ACC112 (cell line): ENCODE measurements around the gene MCRIP2.

Experiments used
- H2AFZ ChIP-seq: fragments of 200-600 bp; sonication (generic); one replicate; pipeline ENCODE4 v1.6.0; 2017; ENCODE audit warnings: antibody characterized with exemption, low read length; ENCODE audit not compliant: unreplicated experiment
- H3K27ac ChIP-seq: fragments of 200-600 bp; sonication (generic); 2 replicates; pipeline ENCODE4 v1.5.1; 2014; ENCODE audit warnings: low read depth, mild to moderate bottlenecking, antibody characterized with exemption, low read length, moderate library complexity
- H3K27me3 ChIP-seq: fragments of 200-600 bp; sonication (generic); 2 replicates; pipeline ENCODE4 v1.6.1; 2014; ENCODE audit warnings: mild to moderate bottlenecking, antibody characterized with exemption, low read length, moderate library complexity, mixed read lengths; ENCODE audit not compliant: insufficient read depth
- H3K36me3 ChIP-seq: fragments of 200-600 bp; sonication (generic); 2 replicates; pipeline ENCODE4 v1.6.1; 2016; ENCODE audit warnings: mild to moderate bottlenecking, antibody characterized with exemption, low read length, moderate library complexity, mixed read lengths; ENCODE audit not compliant: insufficient read depth
- H3K4me1 ChIP-seq: fragments of 200-600 bp; sonication (generic); one replicate; pipeline ENCODE4 v1.6.1; 2016; ENCODE audit warnings: low read length, mixed read lengths; ENCODE audit not compliant: insufficient read depth, unreplicated experiment, control insufficient read depth
- H3K4me3 ChIP-seq: fragments of 200-600 bp; sonication (generic); 2 replicates; pipeline ENCODE4 v1.5.1; 2014; ENCODE audit warnings: mild to moderate bottlenecking, low read depth, low read length
- H3K79me2 ChIP-seq: fragments of 200-600 bp; sonication (generic); one replicate; pipeline ENCODE4 v1.6.0; 2016; ENCODE audit warnings: low read length; ENCODE audit not compliant: control insufficient read depth, unreplicated experiment, insufficient read depth

MCRIP2 gene

DNA sequence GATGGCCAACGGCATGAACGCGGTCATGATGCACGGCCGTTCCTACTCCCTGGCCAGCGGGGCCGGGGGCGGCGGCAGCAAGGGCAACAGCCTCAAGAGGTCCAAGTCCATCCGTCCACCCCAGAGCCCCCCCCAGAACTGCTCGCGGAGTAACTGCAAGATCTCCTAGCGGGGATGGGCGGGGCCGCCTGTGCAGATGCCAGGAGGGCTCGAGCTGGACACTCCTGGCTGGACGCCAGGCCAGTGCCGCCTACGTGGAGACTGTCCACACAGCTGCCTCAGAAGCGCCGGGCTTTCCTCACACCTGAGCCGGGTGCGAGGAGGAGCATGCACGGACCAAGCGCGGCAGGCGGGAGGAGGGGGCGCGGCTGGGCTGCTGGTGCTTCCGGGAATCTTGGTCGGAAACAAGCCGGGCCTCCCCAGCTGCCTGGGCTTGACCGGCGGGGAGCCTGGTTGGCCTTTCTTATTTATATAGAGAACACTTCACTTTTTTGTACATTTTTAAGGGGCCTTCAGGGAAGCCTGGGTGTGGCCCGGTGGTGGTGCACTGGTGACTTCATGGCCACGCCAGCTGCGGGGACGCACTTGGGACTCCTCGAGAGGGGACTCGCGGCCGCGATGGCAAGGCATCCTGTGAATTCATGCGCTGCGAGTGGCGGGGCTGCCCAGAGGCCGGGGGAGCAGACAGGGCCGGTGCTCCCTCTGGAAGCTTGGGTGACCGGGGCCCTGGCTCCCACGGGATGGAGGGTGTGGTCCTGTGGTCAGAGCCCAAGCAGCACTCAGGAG lies 14.0 kb upstream of the MCRIP2 start:
- H3K79me2 ChIP-seq: no peaks in the 10 kb centered on the region
- H3K27ac ChIP-seq: peak overlapping the region; percentile 20; the same call in 1 of the 2 replicates
- H3K36me3 ChIP-seq: no peaks in the 10 kb centered on the region
- H3K4me3 ChIP-seq: no peak overlapping the region; the same call in 1 of the 2 replicates
- no peak overlapping the region for H2AFZ ChIP-seq
- H3K27me3 ChIP-seq: no peaks in the 10 kb centered on the region
- H3K4me1 ChIP-seq: peaks cover 33% of the 10 kb centered on the region

DNA sequence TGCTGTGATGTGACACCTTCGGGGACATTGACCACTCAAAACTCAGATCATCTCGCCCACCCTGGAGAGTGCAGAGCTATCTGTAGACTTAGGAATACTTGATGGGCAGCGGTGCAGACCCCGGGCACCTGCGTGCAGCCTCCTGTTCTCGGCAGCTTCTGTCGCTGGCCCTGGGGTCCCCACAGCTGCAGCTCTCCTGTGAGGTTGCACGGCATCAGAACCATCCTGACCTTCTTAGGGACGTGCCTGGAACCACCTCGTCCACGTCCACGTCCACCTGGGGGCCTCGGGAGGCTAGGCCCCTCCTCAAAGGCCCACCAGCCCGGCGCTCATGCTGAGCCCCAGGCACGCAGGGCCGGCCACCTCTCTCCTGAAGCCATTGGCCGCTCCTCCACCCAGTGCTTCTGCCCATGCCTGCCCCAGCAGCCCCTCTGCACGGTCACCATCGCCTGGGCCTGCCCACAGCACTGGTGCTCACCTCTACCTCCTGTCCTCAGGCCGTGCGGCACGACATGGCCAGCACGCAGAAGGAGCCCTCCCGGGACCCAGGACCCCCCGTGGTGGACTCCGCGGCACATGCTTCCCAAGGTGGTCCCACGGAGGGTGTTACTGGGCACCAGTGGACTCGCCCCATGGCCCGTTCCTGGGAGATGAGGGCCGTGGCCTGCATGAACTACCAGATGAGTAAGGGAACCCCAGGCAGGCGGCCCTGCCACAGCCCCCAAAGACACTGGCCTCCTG lies 13.1 kb upstream of the MCRIP2 start:
- peaks cover 33% of the 10 kb centered on the region for H3K4me1 ChIP-seq

DNA sequence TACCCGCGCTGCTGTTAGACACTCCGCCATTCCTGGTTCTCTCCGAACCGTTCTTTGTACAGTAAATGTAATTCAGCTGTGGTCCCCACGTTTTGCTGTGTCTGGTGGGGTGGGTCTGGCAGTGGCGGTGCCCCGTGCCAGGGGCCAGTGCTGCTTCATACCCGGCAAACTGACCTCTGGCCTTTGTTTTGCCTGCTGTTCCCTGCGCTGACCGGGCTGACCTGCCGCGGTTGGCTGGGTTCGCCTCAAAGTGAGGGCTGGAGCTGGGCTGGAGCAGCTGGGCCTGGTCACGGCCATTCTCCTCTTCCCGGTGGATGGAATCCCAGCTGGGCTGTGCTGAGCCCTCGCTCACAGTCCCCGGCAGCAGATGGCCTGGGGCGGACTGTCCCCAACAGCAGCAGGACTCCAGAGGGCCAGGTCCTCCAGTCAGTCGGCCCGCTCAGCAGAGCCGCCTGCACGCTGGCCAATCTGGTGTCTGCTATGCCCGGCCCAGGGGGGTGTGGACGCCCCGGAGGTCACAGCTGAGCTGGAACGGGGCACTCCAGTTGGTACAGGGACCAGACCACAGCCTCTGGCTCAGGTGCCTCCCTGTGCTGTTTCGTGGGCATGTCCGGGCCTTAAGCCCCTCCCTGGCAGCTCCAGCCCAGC lies 12.3 kb upstream of the MCRIP2 start:
- no peak overlapping the region for H2AFZ ChIP-seq
- no peak overlapping the region for H3K27ac ChIP-seq
- no peaks in the 10 kb centered on the region for H3K79me2 ChIP-seq
- no peaks in the 10 kb centered on the region for H3K27me3 ChIP-seq
- H3K36me3 ChIP-seq: peaks cover 3% of the 10 kb centered on the region; the same call in 1 of the 2 replicates
- no peak overlapping the region for H3K4me3 ChIP-seq
- H3K4me1 ChIP-seq: peaks cover 33% of the 10 kb centered on the region

More for the DNA sequence above, 13.1 kb upstream of the MCRIP2 start:
- Histone ChIP-seq H3K27ac (no peak overlapping the region), H3K27me3 (no peaks in the 10 kb centered on the region), H3K79me2 (no peaks in the 10 kb centered on the region), H3K4me3 (no peak overlapping the region), H3K36me3 (peaks cover 3% of the 10 kb centered on the region; the same call in 1 of the 2 replicates), H2AFZ (no peak overlapping the region)

- Histone ChIP-seq H3K36me3 (peaks cover 3% of the 10 kb centered on the region; the same call in 1 of the 2 replicates), H3K27ac (no peak overlapping the region), H3K4me3 (no peak overlapping the region), H3K4me1 (peaks cover 34% of the 10 kb centered on the region), H3K27me3 (no peaks in the 10 kb centered on the region), H3K79me2 (peaks cover 1% of the 10 kb centered on the region), H2AFZ (no peak overlapping the region)
These were observed 11.8 kb upstream of the MCRIP2 start for GRCh38 chr16:629833-630248.

DNA sequence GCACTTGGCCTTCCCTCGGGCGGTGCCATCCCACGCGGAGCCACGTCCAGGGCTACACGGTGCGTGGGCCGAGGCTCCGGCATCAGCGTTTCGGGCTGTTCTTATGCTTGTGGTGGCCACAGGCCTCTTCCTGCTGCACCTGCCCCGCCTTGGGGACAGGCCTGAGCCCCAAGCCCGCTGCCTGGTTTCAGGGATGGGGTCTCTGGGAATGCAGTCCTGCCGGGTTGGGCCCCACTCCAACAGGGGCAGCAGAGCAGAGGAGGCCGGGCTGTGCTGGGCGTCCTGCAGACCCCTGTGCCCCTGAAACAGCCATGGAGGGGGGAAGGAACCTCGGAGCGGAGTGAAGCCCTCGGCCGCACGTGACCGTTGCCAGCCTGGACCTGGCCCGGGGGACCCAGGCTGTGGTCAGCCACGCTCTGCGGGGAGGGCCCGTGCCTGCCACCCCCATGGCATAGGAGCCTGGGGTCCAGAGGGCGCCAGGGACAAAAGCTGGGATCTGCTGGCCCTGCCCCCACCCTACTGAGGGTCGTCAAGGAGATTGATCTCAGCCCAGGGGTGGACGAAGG lies 11.3 kb upstream of the MCRIP2 start:
- Histone ChIP-seq H2AFZ (no peak overlapping the region), H3K4me1 (peaks cover 38% of the 10 kb centered on the region), H3K79me2 (peaks cover 6% of the 10 kb centered on the region), H3K27me3 (no peaks in the 10 kb centered on the region), H3K4me3 (no peak overlapping the region), H3K27ac (no peak overlapping the region), H3K36me3 (peaks cover 3% of the 10 kb centered on the region; the same call in 1 of the 2 replicates)

DNA sequence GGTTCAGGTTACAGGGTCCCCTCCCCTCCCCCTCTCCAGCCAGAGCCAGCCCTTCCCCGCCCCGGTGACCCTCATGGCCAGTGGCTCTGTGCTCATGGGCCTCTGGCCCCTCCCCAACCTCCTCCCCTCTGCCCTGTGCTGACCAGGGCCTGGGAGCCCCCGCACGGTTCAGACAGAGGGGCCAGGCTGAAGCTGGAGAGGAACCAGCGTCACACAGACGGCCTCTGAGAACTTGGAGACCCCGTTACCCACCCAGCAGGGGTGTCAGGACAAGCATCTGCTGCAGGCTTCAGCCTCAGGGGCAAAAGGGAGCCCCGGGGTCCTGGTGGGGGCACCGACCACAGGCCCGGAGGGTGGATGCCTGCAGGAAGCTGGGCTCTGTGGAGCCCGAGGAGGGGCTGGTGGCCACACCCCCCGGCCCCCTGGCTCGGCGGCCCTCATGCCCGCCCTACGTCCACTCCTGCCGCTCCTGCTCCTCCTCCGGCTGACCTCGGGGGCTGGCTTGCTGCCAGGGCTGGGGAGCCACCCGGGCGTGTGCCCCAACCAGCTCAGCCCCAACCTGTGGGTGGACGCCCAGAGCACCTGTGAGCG lies 10.7 kb upstream of the MCRIP2 start, which contains the start of gene WFIKKN1:
TSS of gene WFIKKN1 (plus strand) at position 171 of the 591 bp plus-strand sequence. CDS start at position 440, 269 bp downstream.
- Histone ChIP-seq H3K36me3 (peaks cover 3% of the 10 kb centered on the region; the same call in 1 of the 2 replicates), H3K4me3 (no peak within 1 kb of the TSS), H2AFZ (no peak within 1 kb of the TSS), H3K27me3 (no peaks in the 10 kb centered on the region), H3K79me2 (peaks cover 10% of the 10 kb centered on the region), H3K4me1 (peaks cover 38% of the 10 kb centered on the region), H3K27ac (no peak within 1 kb of the TSS)

DNA sequence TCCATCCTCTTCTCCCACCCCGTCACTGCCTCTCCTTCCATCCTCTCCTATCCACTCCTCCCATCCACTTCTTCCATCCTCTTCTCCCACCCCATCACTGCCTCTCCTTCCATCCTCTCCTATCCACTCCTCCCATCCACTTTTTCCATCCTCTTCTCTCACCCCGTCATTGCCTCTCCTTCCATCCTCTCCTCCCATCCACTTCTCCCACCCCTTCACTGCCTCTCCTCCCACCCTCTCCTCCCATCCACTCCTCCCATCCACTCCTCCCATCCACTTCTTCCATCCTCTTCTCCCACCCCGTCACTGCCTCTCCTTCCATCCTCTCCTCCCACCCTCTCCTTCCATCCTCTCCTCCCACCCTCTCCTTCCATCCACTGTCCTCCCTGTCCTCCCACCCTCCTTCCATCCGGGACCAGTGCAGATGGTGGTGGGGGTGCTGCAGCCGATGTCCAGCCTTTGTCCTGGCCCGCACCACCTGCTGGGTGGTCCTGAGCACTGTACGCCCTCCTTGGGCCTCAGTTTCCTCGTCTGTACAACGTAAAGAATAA lies 9.7 kb upstream of the MCRIP2 start:
- no peak overlapping the region for H3K27ac ChIP-seq
- no peaks in the 10 kb centered on the region for H3K27me3 ChIP-seq
- H3K4me1 ChIP-seq: peaks cover 31% of the 10 kb centered on the region
- no peak overlapping the region for H3K4me3 ChIP-seq
- H2AFZ ChIP-seq: no peak overlapping the region
- peaks cover 10% of the 10 kb centered on the region for H3K79me2 ChIP-seq
- peaks cover 3% of the 10 kb centered on the region; the same call in 1 of the 2 replicates for H3K36me3 ChIP-seq

DNA sequence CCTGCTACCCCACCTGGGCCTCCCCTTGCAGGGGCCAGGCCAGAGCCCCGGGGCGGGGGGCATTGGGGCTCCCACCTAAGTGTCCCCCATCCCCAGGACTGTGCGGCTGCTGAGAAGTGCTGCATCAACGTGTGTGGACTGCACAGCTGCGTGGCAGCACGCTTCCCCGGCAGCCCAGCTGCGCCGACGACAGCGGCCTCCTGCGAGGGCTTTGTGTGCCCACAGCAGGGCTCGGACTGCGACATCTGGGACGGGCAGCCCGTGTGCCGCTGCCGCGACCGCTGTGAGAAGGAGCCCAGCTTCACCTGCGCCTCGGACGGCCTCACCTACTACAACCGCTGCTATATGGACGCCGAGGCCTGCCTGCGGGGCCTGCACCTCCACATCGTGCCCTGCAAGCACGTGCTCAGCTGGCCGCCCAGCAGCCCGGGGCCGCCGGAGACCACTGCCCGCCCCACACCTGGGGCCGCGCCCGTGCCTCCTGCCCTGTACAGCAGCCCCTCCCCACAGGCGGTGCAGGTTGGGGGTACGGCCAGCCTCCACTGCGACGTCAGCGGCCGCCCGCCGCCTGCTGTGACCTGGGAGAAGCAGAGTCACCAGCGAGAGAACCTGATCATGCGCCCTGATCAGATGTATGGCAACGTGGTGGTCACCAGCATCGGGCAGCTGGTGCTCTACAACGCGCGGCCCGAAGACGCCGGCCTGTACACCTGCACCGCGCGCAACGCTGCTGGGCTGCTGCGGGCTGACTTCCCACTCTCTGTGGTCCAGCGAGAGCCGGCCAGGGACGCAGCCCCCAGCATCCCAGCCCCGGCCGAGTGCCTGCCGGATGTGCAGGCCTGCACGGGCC lies 8.9 kb upstream of the MCRIP2 start:
- H3K4me1 ChIP-seq: peaks cover 28% of the 10 kb centered on the region
- no peak overlapping the region for H2AFZ ChIP-seq
- no peak overlapping the region for H3K27ac ChIP-seq
- H3K36me3 ChIP-seq: peaks cover 3% of the 10 kb centered on the region; the same call in 1 of the 2 replicates
- peaks cover 10% of the 10 kb centered on the region for H3K79me2 ChIP-seq
- no peak overlapping the region for H3K4me3 ChIP-seq
- no peaks in the 10 kb centered on the region for H3K27me3 ChIP-seq

DNA sequence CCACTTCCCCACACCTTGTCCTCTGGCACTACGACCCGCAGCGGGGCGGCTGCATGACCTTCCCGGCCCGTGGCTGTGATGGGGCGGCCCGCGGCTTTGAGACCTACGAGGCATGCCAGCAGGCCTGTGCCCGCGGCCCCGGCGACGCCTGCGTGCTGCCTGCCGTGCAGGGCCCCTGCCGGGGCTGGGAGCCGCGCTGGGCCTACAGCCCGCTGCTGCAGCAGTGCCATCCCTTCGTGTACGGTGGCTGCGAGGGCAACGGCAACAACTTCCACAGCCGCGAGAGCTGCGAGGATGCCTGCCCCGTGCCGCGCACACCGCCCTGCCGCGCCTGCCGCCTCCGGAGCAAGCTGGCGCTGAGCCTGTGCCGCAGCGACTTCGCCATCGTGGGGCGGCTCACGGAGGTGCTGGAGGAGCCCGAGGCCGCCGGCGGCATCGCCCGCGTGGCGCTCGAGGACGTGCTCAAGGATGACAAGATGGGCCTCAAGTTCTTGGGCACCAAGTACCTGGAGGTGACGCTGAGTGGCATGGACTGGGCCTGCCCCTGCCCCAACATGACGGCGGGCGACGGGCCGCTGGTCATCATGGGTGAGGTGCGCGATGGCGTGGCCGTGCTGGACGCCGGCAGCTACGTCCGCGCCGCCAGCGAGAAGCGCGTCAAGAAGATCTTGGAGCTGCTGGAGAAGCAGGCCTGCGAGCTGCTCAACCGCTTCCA lies 8.1 kb upstream of the MCRIP2 start:
- Histone ChIP-seq H3K4me1 (peaks cover 24% of the 10 kb centered on the region), H3K4me3 (no peak overlapping the region), H3K36me3 (peaks cover 3% of the 10 kb centered on the region; the same call in 1 of the 2 replicates), H3K79me2 (peaks cover 10% of the 10 kb centered on the region), H3K27ac (no peak overlapping the region), H2AFZ (no peak overlapping the region), H3K27me3 (no peaks in the 10 kb centered on the region)
